Hematopoietic multipotent progenitor cell treated with erythropoietin and hydrocortisone succinate and interleukin-3 and kit ligand, for 6 days (in vitro differentiated cells): ENCODE results near the gene SPATA6L.
A peak's percentile ranks its signal among the peaks of the same experiment; 100 is the strongest.
"Not testable (repeated sequence)": the region's sequence is repeated elsewhere in the genome, so short reads cannot be mapped to it uniquely, and the experiment has no call there.

Experiments
- DNase-seq: peaks from one replicate; pipeline ENCODE4 v3.0.0-alpha.2; 2015

Gene SPATA6L

GRCh38 chr9:4671737-4672136, 5.5 kb upstream of the SPATA6L start:
- no peak for DNase-seq

GRCh38 chr9:4670591-4670990, 4.3 kb upstream of the SPATA6L start:
- DNase-seq = peak; percentile 25

GRCh38 chr9:4669890-4670289, 3.6 kb upstream of the SPATA6L start:
- DNase-seq = no peak

GRCh38 chr9:4668604-4669003, 2.3 kb upstream of the SPATA6L start:
- DNase-seq = no peak

GRCh38 chr9:4667681-4668080, 1.4 kb upstream of the SPATA6L start:
- no peak for DNase-seq

GRCh38 chr9:4665357-4665756, 923 bp downstream of the SPATA6L start:
- DNase-seq = no peak

- no peak for DNase-seq
These were observed 2.3 kb downstream of the SPATA6L start for GRCh38 chr9:4663956-4664355.

GRCh38 chr9:4662989-4663792, 3.1 kb downstream of the SPATA6L start:
- no peak for DNase-seq

GRCh38 chr9:4662108-4662988, 3.9 kb downstream of the SPATA6L start, which contains the start of gene PLPP6:
TSS of gene PLPP6 (plus strand) at chr9:4662294. CDS start at chr9:4662376, 82 bp downstream.
- peak; percentile 89 for DNase-seq

GRCh38 chr9:4661611-4662010, 4.7 kb downstream of the SPATA6L start:
- DNase-seq = no peak

GRCh38 chr9:4661165-4661564, 5.1 kb downstream of the SPATA6L start:
- no peak for DNase-seq

- not testable (repeated sequence) for DNase-seq
These were observed 5.6 kb downstream of the SPATA6L start for GRCh38 chr9:4660665-4661064.

GRCh38 chr9:4657426-4658159, 8.7 kb downstream of the SPATA6L start:
- no peak for DNase-seq

- no peak for DNase-seq
These were observed 9.7 kb downstream of the SPATA6L start for GRCh38 chr9:4656621-4657020.

- not testable (repeated sequence) for DNase-seq
These were observed 10.1 kb downstream of the SPATA6L start for GRCh38 chr9:4656196-4656595.

GRCh38 chr9:4654538-4654937, 11.7 kb downstream of the SPATA6L start:
- no peak for DNase-seq

GRCh38 chr9:4654084-4654483, 12.2 kb downstream of the SPATA6L start:
- DNase-seq = no peak

GRCh38 chr9:4642351-4642750, 23.9 kb downstream of the SPATA6L start:
- DNase-seq = no peak

GRCh38 chr9:4640027-4640426, 26.3 kb downstream of the SPATA6L start:
- DNase-seq = peak; percentile 54

- DNase-seq = no peak
These were observed 26.9 kb downstream of the SPATA6L start for GRCh38 chr9:4639420-4639819.

GRCh38 chr9:4638968-4639367, 27.3 kb downstream of the SPATA6L start:
- DNase-seq = no peak

- no peak for DNase-seq
These were observed 35.4 kb downstream of the SPATA6L start for GRCh38 chr9:4630836-4631235.

GRCh38 chr9:4622016-4622415, 44.3 kb downstream of the SPATA6L start:
- DNase-seq = no peak
